Right lobe of liver (tissue), 6 donors: ENCODE measurements around the gene MCOLN3. TPM values are rescaled to one million over a fixed set of nuclear protein-coding genes. Genes with fewer than 3 reads are reported as not detected.

Experiments
- ATAC-seq, 4 donors: fragments of 200-7000 bp; cut with Tn5 transposase; one replicate each; pipeline ENCODE4 v1.9.1; 2020; ENCODE audit warnings: mild to moderate bottlenecking in 4 of 4, moderate library complexity in 4 of 4
- DNase-seq, 3 donors: peaks; one replicate each; pipeline ENCODE4 v3.0.0-alpha.2; 2020
- H3K27ac ChIP-seq, 3 donors: fragments of 200-600 bp; one replicate each; pipeline ENCODE4 v1.8.0; 2022
- H3K27me3 ChIP-seq, 2 donors: fragments of 200-600 bp; one replicate each; pipeline ENCODE4 v1.8.0; 2022
- H3K36me3 ChIP-seq, 4 donors: fragments of 200-600 bp; sonication (generic) in 1 of 4; one replicate each; pipeline versions ENCODE4 v1.5.1 to v1.8.0; 2017 to 2022; ENCODE audit warnings: control low read depth in 1 of 4
- H3K4me1 ChIP-seq, 4 donors: fragments of 200-600 bp; sonication (generic) in 1 of 4; one replicate each; pipeline versions ENCODE4 v1.5.1 to v1.8.0; 2017 to 2022; ENCODE audit warnings: control low read depth in 1 of 4
- H3K4me3 ChIP-seq, 3 donors: fragments of 200-600 bp; one replicate each; pipeline ENCODE4 v1.8.0; 2022
- H3K9me3 ChIP-seq, 4 donors: fragments of 200-600 bp; sonication (generic) in 1 of 4; one replicate each; pipeline versions ENCODE4 v1.5.1 to v1.8.0; 2017 to 2022; ENCODE audit warnings: control low read depth in 1 of 4
- CTCF ChIP-seq, 4 donors: fragments of 200-600 bp in 3 of 4; fragments of 450-650 bp in 1 of 4; IDR thresholded peaks; one replicate each; pipeline versions ENCODE4 v1.5.1 to v1.8.0; 2016 to 2022; ENCODE audit warnings: antibody characterized with exemption in 4 of 4, mild to moderate bottlenecking in 2 of 4
- POLR2A ChIP-seq: fragments of 450-650 bp; IDR thresholded peaks from one replicate; pipeline ENCODE4 v1.6.1; 2017; ENCODE audit warnings: antibody characterized with exemption, mild to moderate bottlenecking
- WGBS: methylation state at CpG from one replicate; pipeline ENCODE4 v1.1.6; 2018; ENCODE audit warnings: low coverage, low lambda C conversion rate; ENCODE audit not compliant: insufficient coverage; ENCODE audit errors: missing lambda C conversion rate; 5-methylcytosine and 5-hydroxymethylcytosine counted together
- intact Hi-C, 2 donors: fragments of 100-400 bp; cut with DNase I; formaldehyde crosslinking; loops; one replicate each; pipeline versions ENCODE4 v1.11.2 to v1.14.1; 2022
- total RNA-seq, 6 experiments: library from RNA; depleted of rRNA in 2 of 6; stranded (reverse); fragments of >200 nt in 2 of 6; fragmentation: NEBNext Ultra II Directional in 3 of 6; extraction: Animal tissue kit (Norgen Biotek cat#: 25700) in 3 of 6; gene quantifications; one replicate each; pipeline versions ENCODE4 v1.1.0 to v1.2.4, GENCODE V29; 2016 to 2023
- donor health status: DM: no; HTN: yes; CAD: no.
- donor health status: DM: no; HTN: no; CAD: no.
- donor health status: DM: no; HTN: no; CAD: no.
- donor health status: DM: no; HTN: yes; CAD: no.
- donor health status: DM: no; HTN: yes; CAD: no.

Gene MCOLN3
- total RNA-seq, 6 experiments from 2014 or later, result 0.09 to 0.26 (median 0.15) TPM

- DNase-seq, result no peak
- Histone ChIP-seq H3K27me3 (peaks cover 0 to 11% of the 10 kb centered on the region in 2 donors), H3K4me3 (no peak overlapping the region), H3K36me3 (no peaks in the 10 kb centered on the region), H3K4me1 (no peaks in the 10 kb centered on the region), H3K9me3 (no peaks in the 10 kb centered on the region), H3K27ac (no peak overlapping the region)
- no peak for ATAC-seq
- intact Hi-C loops, result no loop called here
- no peak for TF ChIP-seq CTCF (IDR thresholded peaks at IDR 0.05)
- TF ChIP-seq POLR2A, result no peak
Observed at GRCh38 chr1:85042413-85042812, 5.9 kb downstream of the MCOLN3 start.

- Histone ChIP-seq H3K4me3 (no peak overlapping the region), H3K36me3 (no peaks in the 10 kb centered on the region), H3K27ac (no peak overlapping the region), H3K4me1 (no peaks in the 10 kb centered on the region), H3K27me3 (peaks cover 0 to 5% of the 10 kb centered on the region in 2 donors), H3K9me3 (no peaks in the 10 kb centered on the region)
- ATAC-seq, result no peak
- no peak for TF ChIP-seq POLR2A
- TF ChIP-seq CTCF (IDR thresholded peaks at IDR 0.05), result no peak
- 85% methylated on average over 3 of the region's 5 CpGs for WGBS
- no peak for DNase-seq
- intact Hi-C loops, result no loop called here
Observed at GRCh38 chr1:85041793-85042192, 6.5 kb downstream of the MCOLN3 start.

- H3K27ac ChIP-seq, result no peak overlapping the region
- 54% methylated on average over 2 of the region's 2 CpGs for WGBS
- intact Hi-C loops, result no loop called here
- H3K4me3 ChIP-seq, result no peak overlapping the region
- H3K4me1 ChIP-seq, result no peaks in the 10 kb centered on the region
- TF ChIP-seq POLR2A, result no peak
- no peak for TF ChIP-seq CTCF (IDR thresholded peaks at IDR 0.05)
- H3K36me3 ChIP-seq, result no peaks in the 10 kb centered on the region
- ATAC-seq (no peak), DNase-seq (no peak)
- H3K27me3 ChIP-seq, result no peaks in the 10 kb centered on the region
- H3K9me3 ChIP-seq, result no peaks in the 10 kb centered on the region
Observed at GRCh38 chr1:85033221-85033620, 15.1 kb downstream of the MCOLN3 start.

GRCh38 chr1:85030536-85030935 is 17.8 kb downstream of the MCOLN3 start:
- intact Hi-C loops, result no loop called here

More at GRCh38 chr1:85030536-85030935, 17.8 kb downstream of the MCOLN3 start:
- ATAC-seq (no peak), DNase-seq (no peak)
- H3K4me3 ChIP-seq, result no peak overlapping the region
- no peak overlapping the region for H3K27ac ChIP-seq
- no peaks in the 10 kb centered on the region for H3K36me3 ChIP-seq
- TF ChIP-seq CTCF (IDR thresholded peaks at IDR 0.05) (no peak), POLR2A (no peak)
- H3K4me1 ChIP-seq, result no peaks in the 10 kb centered on the region
- no peaks in the 10 kb centered on the region for H3K9me3 ChIP-seq
- H3K27me3 ChIP-seq, result no peaks in the 10 kb centered on the region
